ENCODE data around the gene C4A. TPM values are rescaled to one million over a fixed set of nuclear protein-coding genes. Genes with fewer than 3 reads are reported as not detected.

C4A gene
- total RNA-seq, 1 experiment from 2014 or later = 1.5 TPM

DNA sequence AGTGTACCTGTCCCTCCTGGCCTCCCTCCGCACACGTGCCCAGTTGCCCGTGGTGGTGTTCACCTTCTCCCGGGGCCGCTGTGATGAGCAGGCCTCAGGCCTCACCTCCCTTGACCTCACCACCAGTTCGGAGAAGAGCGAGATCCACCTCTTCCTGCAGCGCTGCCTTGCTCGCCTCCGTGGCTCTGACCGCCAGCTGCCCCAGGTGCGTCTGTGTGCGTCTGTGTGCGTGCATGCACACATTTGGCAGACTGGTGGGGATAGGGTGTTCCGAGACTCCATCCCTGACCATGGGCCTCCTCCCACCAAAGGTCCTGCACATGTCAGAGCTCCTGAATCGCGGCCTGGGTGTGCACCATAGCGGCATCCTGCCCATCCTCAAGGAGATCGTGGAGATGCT, 17.9 kb upstream of the C4A start:
- POLR2A ChIA-PET = no interaction called here
- H3K4me1 ChIP-seq = no peaks in the 10 kb centered on the region
- H3K9me3 Mint-ChIP-seq (ENCODE audit: unreplicated experiment) = no peaks in the 10 kb centered on the region
- H3K27me3 ChIP-seq (replicated peaks; ENCODE audit: control insufficient read depth, insufficient read depth, low read length) = no peaks in the 10 kb centered on the region
- DNase-seq = no peak
- no peaks in the 10 kb centered on the region for H3K27me3 Mint-ChIP-seq (ENCODE audit: insufficient read depth, unreplicated experiment)
- H3K9me3 ChIP-seq = no peaks in the 10 kb centered on the region
- H3K4me3 ChIP-seq (ENCODE audit: low read depth, low read length) = no peak overlapping the region
- intact Hi-C loops (cut with micrococcal nuclease; ENCODE audit: unreplicated experiment) = no loop called here
- H3K36me3 Mint-ChIP-seq (ENCODE audit: insufficient read depth, unreplicated experiment) = peaks cover 61% of the 10 kb centered on the region
- no peak for TF ChIP-seq CTCF (IDR thresholded peaks at IDR 0.05; ENCODE audit: insufficient read depth in 1 of 2, low read depth in 1 of 2, low read length in 1 of 2, severe bottlenecking in 1 of 2, unreplicated experiment in 1 of 2)
- no peak overlapping the region for H3K4me3 Mint-ChIP-seq (ENCODE audit: unreplicated experiment)
- CTCF ChIA-PET = no interaction called here
- H3K36me3 ChIP-seq (ENCODE audit: control insufficient read depth, insufficient read depth, low read length) = peaks cover 9% of the 10 kb centered on the region
- no TSS peak for BruUV-seq (replicated peaks)
- no peak overlapping the region for H3K27ac Mint-ChIP-seq (ENCODE audit: unreplicated experiment)
- H3K4me1 Mint-ChIP-seq (ENCODE audit: low read depth, unreplicated experiment) = peaks cover 15% of the 10 kb centered on the region

GRCh38 chr6:31965700-31966099, 16.2 kb upstream of the C4A start:
- CTCF ChIA-PET = no interaction called here

GRCh38 chr6:31966506-31966905, 15.4 kb upstream of the C4A start:
- H3K36me3 Mint-ChIP-seq (ENCODE audit: insufficient read depth, unreplicated experiment) = peaks cover 67% of the 10 kb centered on the region
- DNase-seq = no peak
- POLR2A ChIA-PET = no interaction called here
- no peak for TF ChIP-seq CTCF (IDR thresholded peaks at IDR 0.05; ENCODE audit: insufficient read depth in 1 of 2, low read depth in 1 of 2, low read length in 1 of 2, severe bottlenecking in 1 of 2, unreplicated experiment in 1 of 2)
- no peaks in the 10 kb centered on the region for H3K9me3 Mint-ChIP-seq (ENCODE audit: unreplicated experiment)
- no peak overlapping the region for H3K4me3 Mint-ChIP-seq (ENCODE audit: unreplicated experiment)
- CTCF ChIA-PET = no interaction called here
- intact Hi-C loops (cut with micrococcal nuclease; ENCODE audit: unreplicated experiment) = no loop called here
- no peaks in the 10 kb centered on the region for H3K27me3 ChIP-seq (replicated peaks; ENCODE audit: control insufficient read depth, insufficient read depth, low read length)
- peaks cover 7% of the 10 kb centered on the region for H3K36me3 ChIP-seq (ENCODE audit: control insufficient read depth, insufficient read depth, low read length)
- no peak overlapping the region for H3K27ac Mint-ChIP-seq (ENCODE audit: unreplicated experiment)
- H3K9me3 ChIP-seq = no peaks in the 10 kb centered on the region
- H3K4me1 Mint-ChIP-seq (ENCODE audit: low read depth, unreplicated experiment) = peaks cover 12% of the 10 kb centered on the region
- H3K27me3 Mint-ChIP-seq (ENCODE audit: insufficient read depth, unreplicated experiment) = no peaks in the 10 kb centered on the region
- no TSS peak for BruUV-seq (replicated peaks)
- H3K4me3 ChIP-seq (ENCODE audit: low read depth, low read length) = no peak overlapping the region
- peaks cover 5% of the 10 kb centered on the region; the same call in 1 of the 2 replicates for H3K4me1 ChIP-seq

More at GRCh38 chr6:31965700-31966099, 16.2 kb upstream of the C4A start:
- no peaks in the 10 kb centered on the region for H3K27me3 ChIP-seq (replicated peaks; ENCODE audit: control insufficient read depth, insufficient read depth, low read length)
- BruUV-seq (replicated peaks) = no TSS peak
- POLR2A ChIA-PET = no interaction called here
- intact Hi-C loops (cut with micrococcal nuclease; ENCODE audit: unreplicated experiment) = no loop called here
- H3K4me3 Mint-ChIP-seq (ENCODE audit: unreplicated experiment) = no peak overlapping the region
- no peak overlapping the region for H3K27ac Mint-ChIP-seq (ENCODE audit: unreplicated experiment)
- H3K4me1 Mint-ChIP-seq (ENCODE audit: low read depth, unreplicated experiment) = peaks cover 14% of the 10 kb centered on the region
- no peak for DNase-seq
- H3K4me1 ChIP-seq = no peaks in the 10 kb centered on the region; the same call in 1 of the 2 replicates
- no peaks in the 10 kb centered on the region for H3K9me3 ChIP-seq
- TF ChIP-seq CTCF (IDR thresholded peaks at IDR 0.05; ENCODE audit: insufficient read depth in 1 of 2, low read depth in 1 of 2, low read length in 1 of 2, severe bottlenecking in 1 of 2, unreplicated experiment in 1 of 2) = no peak
- H3K36me3 ChIP-seq (ENCODE audit: control insufficient read depth, insufficient read depth, low read length) = peaks cover 8% of the 10 kb centered on the region
- no peaks in the 10 kb centered on the region for H3K9me3 Mint-ChIP-seq (ENCODE audit: unreplicated experiment)
- H3K27me3 Mint-ChIP-seq (ENCODE audit: insufficient read depth, unreplicated experiment) = no peaks in the 10 kb centered on the region
- peaks cover 66% of the 10 kb centered on the region for H3K36me3 Mint-ChIP-seq (ENCODE audit: insufficient read depth, unreplicated experiment)
- H3K4me3 ChIP-seq (ENCODE audit: low read depth, low read length) = no peak overlapping the region
